NCI-H1694 (cell line): ENCODE measurements around the gene ZNF14.
A peak's percentile ranks its signal among the peaks of the same experiment; 100 is the strongest.
"Not testable (repeated sequence)": the region's sequence is repeated elsewhere in the genome, so short reads cannot be mapped to it uniquely, and the experiment has no call there.

Experiments used
- DNase-seq: peaks from one replicate; lab custom pipeline; 2025; lab: John Stamatoyannopoulos, UW

ZNF14 gene

DNA sequence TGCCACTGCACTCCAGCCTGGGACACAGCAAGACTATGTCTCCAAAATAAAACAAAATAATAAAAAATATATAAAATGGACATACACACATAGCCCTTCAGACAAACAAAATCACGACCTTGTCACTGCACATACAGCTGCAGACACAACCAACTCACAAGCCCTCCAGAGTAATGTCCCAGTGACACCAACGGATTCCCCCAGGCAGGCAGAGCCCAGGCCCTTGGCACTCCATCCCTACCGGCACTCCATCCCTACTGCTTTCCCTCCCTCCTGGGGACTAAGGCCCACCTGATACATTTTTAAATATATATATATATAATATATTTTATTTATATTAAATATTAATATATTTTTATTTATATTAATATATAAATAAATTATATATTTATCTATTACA is 45.8 kb downstream of the ZNF14 start:
- DNase-seq, result no peak

- DNase-seq, result no peak
These were observed 46.3 kb downstream of the ZNF14 start for GRCh38 chr19:19686580-19686979.

- DNase-seq, result not testable (repeated sequence)
These were observed 46.8 kb downstream of the ZNF14 start for GRCh38 chr19:19686119-19686518.

GRCh38 chr19:19679176-19680073 is 53.5 kb downstream of the ZNF14 start:
- no peak for DNase-seq

- no peak for DNase-seq
These were observed 55.3 kb downstream of the ZNF14 start for GRCh38 chr19:19677579-19677978.

DNA sequence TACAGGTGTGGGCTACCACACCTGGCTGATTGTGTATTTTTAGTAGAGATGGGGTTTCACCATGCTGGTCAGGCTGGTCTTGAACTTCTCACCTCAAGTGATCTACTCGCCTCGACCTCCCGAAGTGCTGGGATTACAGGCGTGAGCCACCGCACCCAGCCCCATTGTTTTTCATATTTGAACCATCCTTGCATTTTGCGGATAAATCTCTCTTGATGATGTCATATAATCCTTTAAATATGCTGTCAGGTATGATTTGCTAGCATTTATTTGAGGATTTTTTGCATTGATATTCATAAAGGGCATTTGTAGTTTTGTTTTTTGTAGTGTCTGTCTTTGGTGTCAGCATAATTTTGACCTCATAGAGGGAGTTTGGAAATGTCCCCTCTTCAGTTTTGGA is 58.6 kb downstream of the ZNF14 start:
- no peak for DNase-seq

DNA sequence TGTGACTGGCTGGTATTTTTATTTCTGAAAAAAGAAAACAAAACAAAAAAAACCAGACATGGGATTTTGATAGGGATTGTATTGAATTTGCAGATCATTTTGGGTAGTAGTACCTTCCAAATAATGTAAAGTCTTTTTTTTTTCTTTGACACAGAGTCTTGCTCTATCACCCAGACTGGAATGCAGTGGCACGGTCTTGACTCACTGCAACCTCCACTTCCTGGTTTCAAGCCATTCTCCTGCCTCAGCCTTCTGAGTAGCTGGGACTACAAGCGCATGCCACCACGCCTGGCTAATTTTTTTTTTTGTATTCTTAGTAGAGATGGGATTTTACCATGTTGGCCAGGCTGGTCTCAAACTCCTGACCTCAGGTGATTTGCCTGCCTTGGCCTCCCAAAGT is 60.1 kb downstream of the ZNF14 start:
- DNase-seq, result no peak

- no peak for DNase-seq
These were observed 62.8 kb downstream of the ZNF14 start for GRCh38 chr19:19670070-19670551.

DNA sequence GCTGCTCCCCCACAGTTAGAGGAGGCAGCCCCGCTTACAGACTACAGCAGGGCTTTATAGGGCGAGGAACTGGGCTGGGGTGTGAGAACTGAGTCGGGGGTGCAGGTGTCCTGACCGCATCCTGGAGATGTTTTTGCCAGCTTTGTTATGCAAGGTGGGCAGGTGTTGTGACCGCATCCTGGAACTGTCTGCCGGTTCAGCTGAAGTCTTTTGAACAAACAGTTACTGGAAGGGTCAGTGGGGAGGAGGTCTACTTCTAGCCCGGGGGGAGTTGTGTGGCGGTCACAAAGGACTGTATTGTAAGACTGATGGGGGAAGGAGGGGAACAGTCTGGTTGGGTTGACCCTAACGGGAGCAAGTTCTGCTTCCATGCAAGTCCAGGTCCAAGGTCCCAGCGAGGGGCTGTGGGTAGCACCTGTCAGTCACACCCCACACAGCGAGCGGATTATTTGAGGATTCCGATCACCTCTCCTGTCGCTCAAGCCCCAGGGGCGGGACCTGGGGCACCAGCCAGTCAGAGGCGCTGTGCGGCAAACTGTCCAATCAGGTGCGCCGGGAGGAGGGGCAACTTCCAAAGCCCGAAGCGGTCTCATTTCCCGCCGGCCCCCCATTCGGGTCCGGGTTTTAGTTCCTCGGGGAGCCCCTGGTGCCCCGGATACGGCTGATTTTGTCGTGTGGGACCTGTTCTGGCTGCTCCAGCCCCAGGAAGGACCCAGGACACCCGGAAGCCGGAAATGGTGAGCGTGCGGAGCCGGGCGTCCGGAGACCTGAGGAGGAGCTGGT is 64.5 kb downstream of the ZNF14 start, which contains the start of gene ZNF101:
Gene ZNF101 (plus strand): TSS at position 610 of the 783 bp plus-strand sequence. CDS start 125 bp downstream, at position 735.
- peak; percentile 93 for DNase-seq

- not testable (repeated sequence) for DNase-seq
These were observed 67.4 kb downstream of the ZNF14 start for GRCh38 chr19:19665420-19665948.

DNA sequence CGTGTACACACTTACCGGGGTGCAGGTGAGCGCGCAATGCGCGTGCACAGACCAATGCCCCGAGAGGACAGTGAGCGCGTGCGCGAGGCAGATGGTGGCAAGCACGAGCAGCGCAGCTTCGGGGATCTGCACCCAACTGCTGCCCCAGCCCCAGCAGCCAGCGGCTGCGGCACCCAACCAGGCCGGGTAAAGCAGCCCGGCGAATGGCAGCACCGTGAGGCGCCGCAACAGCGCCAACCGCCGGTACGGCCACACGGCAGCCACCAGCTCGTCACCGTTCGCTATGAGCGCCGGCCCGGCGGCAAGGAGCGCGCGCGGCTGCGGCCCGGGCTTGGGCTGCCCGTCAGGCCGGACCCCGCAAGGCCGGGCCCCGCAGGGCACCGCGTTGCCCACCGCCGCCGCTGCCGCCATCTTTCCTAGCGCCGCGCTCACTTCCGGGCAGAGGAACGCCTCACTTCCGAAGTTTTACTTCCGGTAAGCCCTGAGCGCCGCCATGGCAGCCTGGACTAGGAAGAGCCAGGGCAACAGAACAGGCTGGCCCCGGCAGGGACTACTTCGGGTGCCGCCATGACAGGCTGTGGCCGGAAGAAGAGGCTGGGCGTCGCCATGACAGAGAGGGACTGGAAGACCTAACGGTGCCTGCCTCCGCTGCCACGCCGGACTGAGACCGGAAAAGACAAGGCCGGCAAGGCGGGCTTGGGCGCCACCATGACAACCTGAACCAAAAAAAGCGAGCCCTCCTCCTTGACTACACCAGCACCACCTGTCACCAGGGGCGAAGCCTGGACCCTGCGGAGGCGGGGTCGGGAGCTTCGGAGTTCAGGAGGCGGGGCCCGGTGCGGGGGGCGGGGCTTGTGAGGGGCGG is 69.4 kb downstream of the ZNF14 start, which contains the start of gene ATP13A1:
Gene ATP13A1 (minus strand): TSS at position 421 of the 865 bp plus-strand sequence. CDS start 10 bp downstream, at position 411.
- DNase-seq, result peak; percentile 98

GRCh38 chr19:19662871-19663255 is 70.0 kb downstream of the ZNF14 start:
- DNase-seq, result no peak

DNA sequence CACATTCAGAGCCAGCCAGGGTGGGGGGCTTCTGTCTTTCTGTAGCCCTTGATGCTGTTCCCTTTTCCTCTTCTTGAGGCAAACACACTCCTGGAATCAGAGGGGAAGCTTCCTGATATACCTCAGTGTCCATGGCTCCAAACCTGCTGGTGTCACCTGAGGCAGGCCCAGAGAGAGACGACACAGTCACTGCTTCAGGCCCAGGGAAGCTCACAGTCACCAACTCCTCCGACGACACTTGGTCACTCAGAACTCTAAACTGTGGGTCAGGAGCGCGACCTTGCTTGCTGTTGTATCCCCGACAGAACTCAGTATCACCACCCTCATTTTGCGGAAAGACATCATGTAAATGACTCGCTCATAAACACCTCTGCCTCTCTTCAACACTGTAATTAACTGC is 70.6 kb downstream of the ZNF14 start:
- DNase-seq, result no peak

GRCh38 chr19:19661675-19662251 is 71.1 kb downstream of the ZNF14 start:
- no peak for DNase-seq

DNA sequence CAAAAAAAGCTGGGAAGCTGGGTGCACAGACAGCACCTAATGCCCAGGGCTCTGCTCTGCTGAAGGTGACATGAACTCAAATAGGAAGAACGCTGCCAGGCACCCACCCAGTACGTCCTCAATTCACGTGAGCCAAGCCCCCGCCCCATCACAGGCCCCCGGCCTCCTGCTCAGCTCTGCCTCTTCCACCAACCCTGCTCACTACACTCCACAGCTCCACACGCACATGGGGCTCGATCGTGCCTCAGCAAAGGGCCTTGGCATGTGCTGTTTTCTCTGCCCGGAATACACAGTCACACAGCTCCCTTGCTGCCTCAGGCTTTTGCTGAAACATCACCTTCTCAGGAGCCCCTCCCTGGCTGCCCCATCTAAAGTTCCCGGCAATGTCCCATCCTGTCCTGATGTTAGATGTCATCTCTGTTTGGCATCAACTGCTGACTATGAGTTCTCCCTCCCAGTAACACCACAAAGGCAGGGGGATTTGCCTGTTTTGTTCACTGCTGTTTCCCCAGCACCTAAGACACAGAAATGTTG is 71.7 kb downstream of the ZNF14 start:
- no peak for DNase-seq
